Suprapubic skin (tissue), 3 donors: Measurements from ENCODE around the gene NDUFS2.

Source experiments
- EP300 ChIP-seq: sonication (generic); formaldehyde crosslinking; IDR thresholded peaks from one replicate; pipeline ENCODE4 v1.6.1; 2017; ENCODE audit warnings: antibody characterized with exemption
- POLR2A ChIP-seq, 2 donors: fragments of 450-650 bp; IDR thresholded peaks; one replicate each; pipeline ENCODE4 v1.6.1; 2017; ENCODE audit warnings: antibody characterized with exemption in 2 of 2, mild to moderate bottlenecking in 2 of 2, moderate library complexity in 2 of 2
- TF ChIP-seq, protein P1 (sequence below), 2 donors: fragments of 200-600 bp in 1 of 2; fragments of 450-650 bp in 1 of 2; sonication (generic) in 1 of 2; IDR thresholded peaks; one replicate each; pipeline ENCODE4 v1.5.1; 2016 to 2019; ENCODE audit warnings: antibody characterized with exemption in 2 of 2, mild to moderate bottlenecking in 1 of 2, moderate library complexity in 1 of 2

DNA sequence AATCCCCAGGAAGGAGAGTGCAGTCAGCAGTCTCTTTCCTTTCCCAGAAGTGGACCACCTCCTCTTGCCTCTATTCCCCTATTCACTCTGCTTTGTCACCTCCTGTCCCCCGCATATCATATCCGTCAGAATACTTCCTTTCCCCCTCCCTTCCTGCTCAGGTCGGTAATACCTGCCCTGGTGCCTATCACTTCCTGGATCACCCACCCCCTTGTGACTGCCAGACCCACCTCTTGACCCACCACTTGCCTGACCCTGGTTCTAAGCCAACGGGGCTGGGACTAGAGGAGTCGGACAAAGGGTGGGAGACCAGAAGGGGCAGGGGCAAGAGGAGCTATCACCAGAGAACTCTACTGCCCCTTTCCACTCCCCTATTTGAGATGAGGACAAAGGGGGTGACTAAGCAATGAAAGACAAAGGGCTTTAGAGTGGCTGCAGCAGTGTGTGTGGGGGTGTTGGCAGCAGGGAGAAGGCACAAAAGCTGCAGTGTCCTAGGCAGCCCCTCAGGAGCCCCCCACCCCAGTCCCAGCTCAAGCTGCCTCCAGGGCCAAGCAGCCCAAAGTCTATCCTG, 1.7 kb upstream of the NDUFS2 start:
- TF ChIP-seq, protein P1, sequence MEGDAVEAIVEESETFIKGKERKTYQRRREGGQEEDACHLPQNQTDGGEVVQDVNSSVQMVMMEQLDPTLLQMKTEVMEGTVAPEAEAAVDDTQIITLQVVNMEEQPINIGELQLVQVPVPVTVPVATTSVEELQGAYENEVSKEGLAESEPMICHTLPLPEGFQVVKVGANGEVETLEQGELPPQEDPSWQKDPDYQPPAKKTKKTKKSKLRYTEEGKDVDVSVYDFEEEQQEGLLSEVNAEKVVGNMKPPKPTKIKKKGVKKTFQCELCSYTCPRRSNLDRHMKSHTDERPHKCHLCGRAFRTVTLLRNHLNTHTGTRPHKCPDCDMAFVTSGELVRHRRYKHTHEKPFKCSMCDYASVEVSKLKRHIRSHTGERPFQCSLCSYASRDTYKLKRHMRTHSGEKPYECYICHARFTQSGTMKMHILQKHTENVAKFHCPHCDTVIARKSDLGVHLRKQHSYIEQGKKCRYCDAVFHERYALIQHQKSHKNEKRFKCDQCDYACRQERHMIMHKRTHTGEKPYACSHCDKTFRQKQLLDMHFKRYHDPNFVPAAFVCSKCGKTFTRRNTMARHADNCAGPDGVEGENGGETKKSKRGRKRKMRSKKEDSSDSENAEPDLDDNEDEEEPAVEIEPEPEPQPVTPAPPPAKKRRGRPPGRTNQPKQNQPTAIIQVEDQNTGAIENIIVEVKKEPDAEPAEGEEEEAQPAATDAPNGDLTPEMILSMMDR (IDR thresholded peaks at IDR 0.05) = no peak
- no peak for TF ChIP-seq POLR2A (IDR thresholded peaks at IDR 0.05)
- no peak for TF ChIP-seq EP300
